ENCODE measurements around the gene SEMA3F.
A peak's percentile ranks its signal among the peaks of the same experiment; 100 is the strongest.

Gene SEMA3F

GRCh38 chr3:50190936-50191660 is 36.0 kb downstream of the SEMA3F start, which contains the start of gene GNAT1:
Gene GNAT1 (plus strand): TSS chr3:50191610. CDS start chr3:50191726, 116 bp downstream.
- no peak for TF ChIP-seq CTCF (IDR thresholded peaks at IDR 0.05; ENCODE audit: insufficient read depth, low read depth, low read length, missing control alignments)
- no peak for DNase-seq (ENCODE audit: low read depth)
- no peak within 1 kb of the TSS for H3K4me3 ChIP-seq (ENCODE audit: low read length)

- DNase-seq (ENCODE audit: low read depth) = no peak
- no peak overlapping the region for H3K4me3 ChIP-seq (ENCODE audit: low read length)
- TF ChIP-seq CTCF (IDR thresholded peaks at IDR 0.05; ENCODE audit: insufficient read depth, low read depth, low read length, missing control alignments) = no peak
Observed at GRCh38 chr3:50192124-50192523, 37.0 kb downstream of the SEMA3F start.

GRCh38 chr3:50192689-50193141 is 37.6 kb downstream of the SEMA3F start:
- H3K4me3 ChIP-seq (ENCODE audit: low read length) = no peak overlapping the region
- peak; percentile 70 for DNase-seq (ENCODE audit: low read depth)
- TF ChIP-seq CTCF (IDR thresholded peaks at IDR 0.05; ENCODE audit: insufficient read depth, low read depth, low read length, missing control alignments) = peak; percentile 95

GRCh38 chr3:50193286-50193685 is 38.2 kb downstream of the SEMA3F start:
- H3K4me3 ChIP-seq (ENCODE audit: low read length) = no peak overlapping the region

GRCh38 chr3:50193746-50194127 is 38.6 kb downstream of the SEMA3F start:
- no peak for DNase-seq (ENCODE audit: low read depth)
- H3K4me3 ChIP-seq (ENCODE audit: low read length) = no peak overlapping the region
- no peak for TF ChIP-seq CTCF (IDR thresholded peaks at IDR 0.05; ENCODE audit: insufficient read depth, low read depth, low read length, missing control alignments)

More at GRCh38 chr3:50193286-50193685, 38.2 kb downstream of the SEMA3F start:
- no peak for DNase-seq (ENCODE audit: low read depth)
- TF ChIP-seq CTCF (IDR thresholded peaks at IDR 0.05; ENCODE audit: insufficient read depth, low read depth, low read length, missing control alignments) = no peak

GRCh38 chr3:50194128-50194902 is 39.2 kb downstream of the SEMA3F start:
- peak; percentile 68 for DNase-seq (ENCODE audit: low read depth)
- TF ChIP-seq CTCF (IDR thresholded peaks at IDR 0.05; ENCODE audit: insufficient read depth, low read depth, low read length, missing control alignments) = peak; percentile 55
- H3K4me3 ChIP-seq (ENCODE audit: low read length) = no peak overlapping the region

Data from epithelial cell of esophagus (primary cell).